Right atrium auricular region (tissue), 2 donors: Measurements from ENCODE around the gene ALDH3A1. TPM values are rescaled to one million over a fixed set of nuclear protein-coding genes. Genes with fewer than 3 reads are reported as not detected.

Experiments used
- DNase-seq: peaks from one replicate; pipeline ENCODE4 v3.0.0-alpha.2; 2019; ENCODE audit warnings: low spot score
- H3K27ac ChIP-seq, 2 donors: fragments of 200-600 bp; sonication (generic); 1 replicate in 1 of 2; 2 replicates in 1 of 2; pipeline ENCODE4 v1.5.1; 2016 to 2019
- H3K27me3 ChIP-seq, 2 donors: fragments of 200-600 bp; sonication (generic); one replicate each; pipeline versions ENCODE4 v1.5.1 to v1.6.0; 2017 to 2019
- H3K36me3 ChIP-seq: fragments of 200-600 bp; sonication (generic); one replicate; pipeline ENCODE4 v1.5.1; 2016
- H3K4me1 ChIP-seq, 2 donors: fragments of 200-600 bp; sonication (generic); one replicate each; pipeline versions ENCODE4 v1.5.1 to v1.6.0; 2017 to 2019
- H3K4me3 ChIP-seq, 2 donors: fragments of 200-600 bp; sonication (generic); 1 replicate in 1 of 2; 2 replicates in 1 of 2; pipeline ENCODE4 v1.5.1; 2017 to 2019; ENCODE audit warnings: mild to moderate bottlenecking in 1 of 2, moderate library complexity in 1 of 2
- H3K9me3 ChIP-seq, 2 donors: fragments of 200-600 bp; sonication (generic); one replicate each; pipeline ENCODE4 v1.5.1; 2019
- CTCF ChIP-seq, 2 donors: fragments of 200-600 bp; sonication (generic); IDR thresholded peaks; one replicate each; pipeline ENCODE4 v1.5.1; 2019; ENCODE audit warnings: antibody characterized with exemption in 2 of 2
- total RNA-seq, 2 donors: library from RNA; depleted of rRNA; stranded (reverse); fragments of >200 nt; gene quantifications; one replicate each; pipeline ENCODE4 v1.1.0, GENCODE V29; 2016

The ALDH3A1 gene
- total RNA-seq, 2 donors from 2014 or later, result 0.22 to 1.8 TPM

GRCh38 chr17:19741832-19742457 lies 6.2 kb downstream of the ALDH3A1 start:
- no peak for DNase-seq
- H3K9me3 ChIP-seq, result no peaks in the 10 kb centered on the region
- no peaks in the 10 kb centered on the region for H3K36me3 ChIP-seq
- no peak for TF ChIP-seq CTCF (IDR thresholded peaks at IDR 0.05)
- no peaks in the 10 kb centered on the region for H3K27me3 ChIP-seq
- no peak overlapping the region for H3K4me3 ChIP-seq
- no peak overlapping the region for H3K27ac ChIP-seq
- peaks cover 0 to 15% of the 10 kb centered on the region in 2 donors for H3K4me1 ChIP-seq

GRCh38 chr17:19740933-19741332 lies 7.2 kb downstream of the ALDH3A1 start:
- no peak overlapping the region for H3K4me3 ChIP-seq
- peaks cover 0 to 15% of the 10 kb centered on the region in 2 donors for H3K4me1 ChIP-seq
- H3K9me3 ChIP-seq, result no peaks in the 10 kb centered on the region
- no peaks in the 10 kb centered on the region for H3K36me3 ChIP-seq
- no peak for DNase-seq
- H3K27me3 ChIP-seq, result no peaks in the 10 kb centered on the region
- TF ChIP-seq CTCF (IDR thresholded peaks at IDR 0.05), result no peak
- no peak overlapping the region for H3K27ac ChIP-seq

GRCh38 chr17:19739241-19740201 lies 8.6 kb downstream of the ALDH3A1 start:
- no peak for DNase-seq

GRCh38 chr17:19738757-19739156 lies 9.3 kb downstream of the ALDH3A1 start:
- Histone ChIP-seq H3K9me3 (no peaks in the 10 kb centered on the region), H3K27me3 (no peaks in the 10 kb centered on the region), H3K4me1 (no peaks in the 10 kb centered on the region), H3K27ac (no peak overlapping the region), H3K36me3 (no peaks in the 10 kb centered on the region), H3K4me3 (no peak overlapping the region)
- no peak for DNase-seq
- no peak for TF ChIP-seq CTCF (IDR thresholded peaks at IDR 0.05)

More at GRCh38 chr17:19739241-19740201, 8.6 kb downstream of the ALDH3A1 start:
- Histone ChIP-seq H3K36me3 (no peaks in the 10 kb centered on the region), H3K9me3 (no peaks in the 10 kb centered on the region), H3K27me3 (no peaks in the 10 kb centered on the region), H3K27ac (no peak overlapping the region), H3K4me1 (peaks cover 0 to 3% of the 10 kb centered on the region in 2 donors), H3K4me3 (no peak overlapping the region)
- TF ChIP-seq CTCF (IDR thresholded peaks at IDR 0.05), result no peak

- DNase-seq, result no peak
- TF ChIP-seq CTCF (IDR thresholded peaks at IDR 0.05), result no peak
- no peaks in the 10 kb centered on the region for H3K4me1 ChIP-seq
These were observed 10.0 kb downstream of the ALDH3A1 start for GRCh38 chr17:19738073-19738449.

More at GRCh38 chr17:19738073-19738449, 10.0 kb downstream of the ALDH3A1 start:
- Histone ChIP-seq H3K27me3 (no peaks in the 10 kb centered on the region), H3K27ac (no peak overlapping the region), H3K36me3 (no peaks in the 10 kb centered on the region), H3K4me3 (no peak overlapping the region), H3K9me3 (no peaks in the 10 kb centered on the region)
